ENCODE measurements around the gene TADA1.

GRCh38 chr1:166889776-166890175 lies 13.7 kb upstream of the TADA1 start:
- TF ChIP-seq POLR2A (IDR thresholded peaks at IDR 0.05), result no peak
- no peak for TF ChIP-seq CTCF (IDR thresholded peaks at IDR 0.05)

Data from esophagus squamous epithelium (tissue), 4 donors.